NCI-H1436 treated with DMSO at 0.1 percent for 48 hours (cell line): ENCODE results near the gene CALML3.

Experiments used
- DNase-seq: peaks from one replicate; lab custom pipeline; 2025; lab: John Stamatoyannopoulos, UW

Gene CALML3

DNA sequence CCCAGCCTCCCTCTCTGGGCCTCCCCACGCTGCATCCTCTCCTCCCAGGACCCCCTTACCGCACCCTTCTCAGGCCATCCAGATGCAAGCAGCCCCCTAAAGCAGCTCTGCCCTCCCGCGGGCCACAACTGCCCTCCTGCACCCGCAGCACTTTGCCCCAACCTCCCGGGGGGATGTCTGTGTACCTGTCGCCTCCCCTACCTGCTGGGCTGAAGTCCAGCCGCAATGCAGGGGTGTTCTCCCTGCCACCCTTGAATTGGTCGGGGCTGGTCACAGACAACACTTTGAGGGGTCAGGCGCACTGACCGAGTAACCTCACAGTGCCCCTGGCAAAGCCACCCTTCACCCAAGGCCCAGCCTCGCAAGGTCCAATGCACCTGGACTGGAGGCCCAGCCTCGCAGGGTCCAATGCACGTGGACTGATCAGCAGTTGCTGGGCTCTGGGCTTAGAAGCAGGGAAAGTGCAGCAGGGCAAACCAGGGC is 17.1 kb upstream of the CALML3 start:
- no peak for DNase-seq

- no peak for DNase-seq
These were observed 16.6 kb upstream of the CALML3 start for GRCh38 chr10:5508161-5508604.

DNA sequence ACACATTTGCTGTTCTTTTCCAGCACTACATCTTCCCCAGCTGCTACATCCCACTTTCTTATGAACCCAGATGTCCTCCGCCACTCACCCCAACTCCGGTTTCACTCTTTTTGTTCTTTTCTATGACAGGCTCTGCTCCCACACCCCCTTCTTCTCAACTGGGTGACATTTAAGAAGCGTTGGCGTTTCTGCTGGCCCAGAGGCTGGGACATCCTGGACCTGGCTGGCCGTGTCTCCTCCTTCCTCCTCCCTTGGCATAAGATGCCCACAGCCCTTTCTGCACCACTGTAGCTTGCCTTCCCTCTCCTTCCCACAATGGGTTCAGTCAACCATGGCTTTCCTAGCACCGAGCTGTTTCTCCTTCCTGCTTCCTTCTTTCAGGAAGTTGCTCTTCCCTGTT is 16.0 kb upstream of the CALML3 start:
- DNase-seq = no peak

DNA sequence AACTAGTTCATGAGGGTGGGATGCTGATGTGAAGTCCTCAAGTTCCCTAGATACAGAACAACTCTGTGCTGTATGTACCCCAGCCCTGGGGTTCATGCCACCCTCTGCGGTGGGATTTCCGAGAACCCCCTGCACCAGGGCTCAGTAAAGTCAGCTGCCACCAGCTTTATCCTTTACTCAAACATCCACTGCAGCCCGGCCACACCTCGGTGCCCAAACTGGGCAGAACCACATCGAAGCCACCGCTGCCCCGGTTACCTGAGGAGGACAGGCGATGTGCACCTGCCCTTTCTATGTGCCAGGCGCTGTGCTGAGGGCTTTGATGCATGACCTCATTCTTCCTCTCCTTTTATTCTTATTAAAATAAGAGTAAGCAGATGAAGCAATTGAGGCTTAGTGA is 15.5 kb upstream of the CALML3 start:
- DNase-seq = no peak

GRCh38 chr10:5509691-5510090 is 15.1 kb upstream of the CALML3 start:
- DNase-seq = no peak

- DNase-seq = no peak
These were observed 14.3 kb upstream of the CALML3 start for GRCh38 chr10:5510281-5511072.

DNA sequence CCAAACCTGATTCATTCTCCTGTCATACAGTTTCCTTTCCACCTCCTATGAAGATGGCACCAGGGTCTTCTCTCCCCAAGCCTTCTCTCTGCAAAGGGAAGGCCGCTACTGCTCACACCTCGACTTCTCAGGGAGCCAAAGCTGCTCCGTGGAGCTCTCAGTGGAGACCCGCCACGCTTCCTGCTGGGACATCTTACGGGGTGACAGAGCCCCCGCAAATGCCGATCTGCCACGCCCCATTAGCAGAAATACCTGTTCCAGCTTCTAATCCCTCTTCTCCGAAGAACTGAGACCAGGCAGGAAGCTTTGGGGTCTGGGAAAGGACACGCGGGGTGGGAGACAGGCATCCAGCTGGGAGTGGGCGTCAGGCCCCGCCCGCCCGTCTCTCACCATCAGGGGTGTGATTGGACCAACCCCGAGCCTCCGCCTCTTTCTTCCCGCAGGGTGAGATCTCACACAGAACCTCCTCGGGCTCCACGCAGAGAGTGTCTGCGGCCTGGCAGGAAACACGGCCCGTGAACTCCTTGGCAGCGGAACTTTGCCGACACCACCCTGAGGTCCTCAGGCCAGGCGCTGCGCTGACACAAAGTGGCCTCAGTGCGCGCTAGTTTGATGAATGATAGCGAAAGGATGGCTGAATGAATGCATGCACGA is 13.4 kb upstream of the CALML3 start:
- DNase-seq = no peak

DNA sequence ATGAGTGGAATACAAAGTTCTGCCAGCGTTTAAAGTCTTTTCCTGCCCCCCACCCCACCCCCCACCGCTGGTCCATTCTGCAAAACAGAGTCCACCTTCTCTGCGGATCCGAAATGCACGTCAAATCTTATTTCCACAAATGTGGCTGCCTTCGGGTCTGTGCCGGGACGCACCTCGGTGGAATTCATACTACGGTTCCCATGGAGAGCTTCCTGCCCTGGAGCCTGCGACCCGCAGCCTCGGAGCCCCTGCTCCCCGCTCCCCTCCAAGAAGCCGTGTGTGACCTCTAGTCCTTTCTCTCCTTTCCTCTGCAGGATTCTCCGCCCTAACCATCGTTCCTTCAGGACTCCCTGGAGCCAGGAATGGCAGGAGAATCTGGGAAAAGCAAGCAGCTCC is 12.9 kb upstream of the CALML3 start:
- no peak for DNase-seq

GRCh38 chr10:5512331-5512730 is 12.4 kb upstream of the CALML3 start:
- DNase-seq = no peak

DNA sequence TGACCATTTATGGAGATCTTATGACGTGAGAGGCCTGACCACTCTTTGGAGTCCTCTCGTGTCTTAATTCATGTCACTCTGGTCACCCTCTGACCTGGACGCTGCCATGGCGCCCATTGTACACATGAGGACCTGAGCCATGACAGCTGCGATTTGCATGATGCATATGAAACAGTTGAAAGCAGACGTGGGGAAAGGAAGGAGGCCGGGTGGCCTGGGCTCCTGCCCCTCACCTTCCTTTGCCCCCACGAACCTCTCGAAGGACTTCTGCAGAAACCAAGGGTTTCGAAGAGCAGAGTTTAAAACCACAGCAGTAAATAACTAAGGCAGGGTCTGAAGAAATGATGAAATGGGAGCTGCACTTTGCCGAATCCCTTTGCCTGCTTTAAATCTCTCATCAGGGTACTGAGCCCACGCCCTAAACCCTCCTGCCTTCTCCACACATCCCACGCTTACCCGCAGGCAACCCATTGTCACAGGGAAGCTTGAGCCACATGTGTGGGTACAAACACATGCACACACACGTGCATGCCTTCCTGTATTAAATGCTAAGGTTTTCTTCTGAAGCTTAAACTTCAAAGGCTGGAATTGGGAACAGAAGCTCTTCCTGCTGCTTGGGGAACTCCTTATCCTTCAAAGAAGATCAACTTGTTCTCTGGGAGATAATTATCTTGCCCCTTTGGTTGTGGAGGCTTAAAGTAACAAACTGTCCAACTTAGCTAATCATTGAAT is 11.7 kb upstream of the CALML3 start:
- DNase-seq = no peak

- DNase-seq = no peak
These were observed 10.4 kb upstream of the CALML3 start for GRCh38 chr10:5514226-5514850.

DNA sequence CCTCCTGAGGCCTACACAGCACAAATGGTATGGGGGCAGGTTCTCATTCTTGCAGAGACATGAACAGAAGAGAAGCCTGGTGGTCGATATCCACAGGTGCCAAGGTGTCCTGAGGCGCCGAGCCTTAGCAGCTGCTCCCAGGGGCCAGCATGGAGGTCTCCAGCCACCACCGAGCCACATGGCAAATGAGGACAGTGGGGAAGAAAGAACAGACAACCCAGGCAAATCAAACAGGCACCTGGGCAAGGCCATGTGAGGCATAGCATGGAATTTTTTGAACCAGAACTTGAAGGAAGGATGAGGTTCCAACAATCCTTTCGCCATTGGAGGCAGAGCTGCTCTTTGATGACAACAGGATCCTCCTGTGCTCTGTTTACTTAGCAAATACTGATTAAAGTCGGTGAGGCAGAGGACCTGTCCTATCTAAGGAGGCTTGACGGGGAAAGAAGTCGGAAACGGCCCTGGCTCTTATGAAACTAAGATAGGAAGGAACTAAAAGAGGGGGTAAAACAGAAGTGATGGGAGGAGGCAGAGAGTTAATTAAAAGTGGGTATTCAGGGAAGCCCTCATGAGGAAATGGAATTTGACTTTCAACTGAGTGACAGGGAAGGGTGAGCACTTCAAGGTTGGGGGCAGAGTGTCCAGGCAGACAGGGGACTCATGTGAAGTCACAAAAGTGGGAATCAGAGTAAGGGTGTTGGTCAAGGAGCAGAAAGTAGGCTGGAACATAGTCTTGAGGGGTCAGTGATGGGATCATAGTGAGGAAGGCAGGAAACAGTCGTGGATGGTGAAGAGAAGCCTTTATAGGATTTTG is 8.6 kb upstream of the CALML3 start:
- no peak for DNase-seq

GRCh38 chr10:5517546-5517945 is 7.2 kb upstream of the CALML3 start:
- DNase-seq = no peak

- DNase-seq = peak; percentile 1
These were observed 6.6 kb upstream of the CALML3 start for GRCh38 chr10:5518143-5518542.

GRCh38 chr10:5519054-5519453 is 5.7 kb upstream of the CALML3 start:
- DNase-seq = no peak

GRCh38 chr10:5522913-5523560 is 1.7 kb upstream of the CALML3 start:
- no peak for DNase-seq

GRCh38 chr10:5523796-5524574 is 776 bp upstream of the CALML3 start:
- DNase-seq = no peak

DNA sequence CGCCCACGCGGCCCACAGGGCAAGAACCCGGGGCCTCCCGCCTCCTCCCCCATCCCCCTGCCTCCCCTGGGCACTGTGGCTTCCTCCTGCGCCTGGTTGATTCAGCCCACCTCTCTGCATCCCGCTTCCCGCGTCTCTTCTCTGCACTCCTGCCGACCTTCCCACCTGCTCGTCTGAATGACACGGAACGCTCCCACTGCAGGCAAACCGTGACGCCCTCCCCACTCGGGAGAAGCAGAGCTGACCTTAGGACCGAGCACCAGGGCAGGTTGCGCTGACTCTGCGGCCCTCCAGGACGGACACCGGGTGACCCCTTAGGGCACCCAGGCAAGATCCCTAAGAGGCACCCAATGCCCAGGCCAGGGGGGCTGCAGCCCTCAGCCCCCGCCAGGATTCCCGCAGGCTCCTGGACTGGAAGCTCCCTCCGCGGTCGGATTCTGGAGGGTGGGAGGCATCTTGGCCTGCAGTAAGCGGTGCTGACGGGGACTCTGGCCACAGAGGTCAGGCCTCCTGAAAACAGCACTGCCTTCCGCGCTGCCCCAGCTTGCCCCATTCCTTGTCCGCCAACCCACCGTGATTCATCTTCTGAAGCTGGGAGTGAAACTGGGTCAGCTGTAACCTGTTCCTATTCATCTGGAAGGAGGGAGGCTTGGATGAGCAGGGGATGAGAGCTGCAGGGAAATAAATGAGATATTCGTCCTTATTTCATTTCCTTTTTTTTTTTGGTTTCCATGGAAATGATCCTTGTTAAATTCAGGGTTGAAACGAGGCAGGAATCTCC is 990 bp downstream of the CALML3 start:
- DNase-seq = no peak

GRCh38 chr10:5526691-5527331 is 2.0 kb downstream of the CALML3 start:
- no peak for DNase-seq
